Adrenal gland (tissue), 5 donors: ENCODE data around the gene IFNA10.

ENCODE experiments used
- POLR2A ChIP-seq, 2 donors: fragments of 450-650 bp; IDR thresholded peaks; one replicate each; pipeline ENCODE4 v1.6.1; 2017; ENCODE audit warnings: antibody characterized with exemption in 2 of 2, mild to moderate bottlenecking in 2 of 2, moderate library complexity in 1 of 2
- TF ChIP-seq, protein P1 (sequence below), 6 experiments: fragments of 450-650 bp in 4 of 6; fragments of 200-600 bp in 2 of 6; sonication (generic) in 1 of 6; IDR thresholded peaks; 1 replicate in 5 of 6; 2 replicates in 1 of 6; pipeline versions ENCODE4 v1.5.1 to v1.8.0; 2016 to 2021; ENCODE audit warnings: antibody characterized with exemption in 6 of 6, mild to moderate bottlenecking in 2 of 6, moderate library complexity in 1 of 6
- donor health status: DM: no; HTN: no; CAD: no.

DNA sequence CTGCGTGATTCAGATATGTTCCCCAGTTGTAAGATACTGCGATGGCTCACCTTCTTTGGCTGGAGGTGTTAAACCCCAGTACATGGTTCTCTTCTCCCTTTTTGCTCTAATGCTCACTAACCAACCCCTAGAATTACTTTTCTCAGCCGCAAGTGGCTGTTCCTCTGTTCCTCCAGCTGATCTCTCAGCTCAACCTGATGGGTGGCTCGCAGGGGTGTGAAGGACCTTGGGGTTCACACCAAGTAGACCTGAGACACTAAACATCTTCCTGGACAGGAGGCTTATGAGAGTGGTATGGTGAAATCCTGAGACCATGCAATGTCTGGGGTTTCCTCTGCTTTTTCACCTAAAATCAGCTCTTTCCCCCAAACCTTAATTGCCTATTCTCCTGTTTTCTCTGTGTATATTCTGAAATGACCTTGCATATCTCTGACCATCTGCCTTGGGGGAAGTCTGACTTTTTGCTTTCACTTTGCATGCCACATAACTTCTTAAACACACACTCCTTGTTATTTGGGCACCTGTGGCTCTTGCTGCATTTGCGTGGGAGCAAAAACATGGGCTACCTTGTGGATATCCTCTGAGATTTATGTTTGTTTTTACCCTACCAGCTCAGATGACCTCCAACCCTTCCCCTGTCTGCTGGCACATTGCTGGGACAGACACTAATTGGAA lies 48.7 kb upstream of the IFNA10 start:
- TF ChIP-seq, protein P1, sequence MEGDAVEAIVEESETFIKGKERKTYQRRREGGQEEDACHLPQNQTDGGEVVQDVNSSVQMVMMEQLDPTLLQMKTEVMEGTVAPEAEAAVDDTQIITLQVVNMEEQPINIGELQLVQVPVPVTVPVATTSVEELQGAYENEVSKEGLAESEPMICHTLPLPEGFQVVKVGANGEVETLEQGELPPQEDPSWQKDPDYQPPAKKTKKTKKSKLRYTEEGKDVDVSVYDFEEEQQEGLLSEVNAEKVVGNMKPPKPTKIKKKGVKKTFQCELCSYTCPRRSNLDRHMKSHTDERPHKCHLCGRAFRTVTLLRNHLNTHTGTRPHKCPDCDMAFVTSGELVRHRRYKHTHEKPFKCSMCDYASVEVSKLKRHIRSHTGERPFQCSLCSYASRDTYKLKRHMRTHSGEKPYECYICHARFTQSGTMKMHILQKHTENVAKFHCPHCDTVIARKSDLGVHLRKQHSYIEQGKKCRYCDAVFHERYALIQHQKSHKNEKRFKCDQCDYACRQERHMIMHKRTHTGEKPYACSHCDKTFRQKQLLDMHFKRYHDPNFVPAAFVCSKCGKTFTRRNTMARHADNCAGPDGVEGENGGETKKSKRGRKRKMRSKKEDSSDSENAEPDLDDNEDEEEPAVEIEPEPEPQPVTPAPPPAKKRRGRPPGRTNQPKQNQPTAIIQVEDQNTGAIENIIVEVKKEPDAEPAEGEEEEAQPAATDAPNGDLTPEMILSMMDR (IDR thresholded peaks at IDR 0.05) = no peak
- no peak for TF ChIP-seq POLR2A (IDR thresholded peaks at IDR 0.05)
